ENCODE data around the gene HSPG2. TPM values are rescaled to one million over a fixed set of nuclear protein-coding genes. Genes with fewer than 3 reads are reported as not detected.

The HSPG2 gene
- total and polyA plus RNA-seq, 9 of the 15 experiments (the other 6 are each of a cell fraction or from before 2014, with no cell fraction given) = 0.14 to 160 (median 15.7) TPM

DNA sequence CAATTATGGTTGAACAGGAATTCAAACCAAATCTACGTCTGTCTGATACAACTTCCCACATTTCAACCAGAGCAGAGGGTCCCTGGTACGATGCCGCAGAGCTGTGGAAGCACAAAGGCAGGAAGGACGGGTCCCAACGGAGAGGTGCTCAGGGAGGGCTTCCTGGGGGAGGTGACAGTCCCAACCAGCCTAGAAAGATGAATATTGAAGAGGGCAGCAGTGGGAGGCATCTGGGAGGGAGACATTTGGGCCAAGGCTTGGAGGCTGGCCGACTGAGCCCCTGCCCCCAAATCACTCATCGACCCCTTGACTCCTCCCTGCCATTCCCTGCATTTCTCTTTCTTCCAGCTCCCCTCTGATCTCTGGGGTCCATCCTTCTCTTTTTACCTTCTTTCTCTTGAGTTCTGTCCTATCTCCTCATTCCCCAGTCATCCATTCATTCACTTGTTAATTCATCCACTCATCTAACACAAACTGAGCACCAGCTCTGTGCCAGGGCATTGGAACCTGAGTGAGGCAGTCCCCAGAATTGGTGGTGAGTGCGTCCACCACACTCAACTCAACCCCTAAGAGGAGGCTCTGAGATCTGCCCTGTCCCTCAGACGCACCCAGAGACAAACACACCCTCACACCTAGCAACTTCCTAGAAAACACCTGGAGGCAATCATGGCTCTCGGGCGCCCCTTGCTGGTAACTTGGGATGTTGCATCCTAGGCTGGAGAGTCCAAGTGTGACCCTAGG is 26.5 kb upstream of the HSPG2 start (continued):
- TF ChIP-seq, protein P1, sequence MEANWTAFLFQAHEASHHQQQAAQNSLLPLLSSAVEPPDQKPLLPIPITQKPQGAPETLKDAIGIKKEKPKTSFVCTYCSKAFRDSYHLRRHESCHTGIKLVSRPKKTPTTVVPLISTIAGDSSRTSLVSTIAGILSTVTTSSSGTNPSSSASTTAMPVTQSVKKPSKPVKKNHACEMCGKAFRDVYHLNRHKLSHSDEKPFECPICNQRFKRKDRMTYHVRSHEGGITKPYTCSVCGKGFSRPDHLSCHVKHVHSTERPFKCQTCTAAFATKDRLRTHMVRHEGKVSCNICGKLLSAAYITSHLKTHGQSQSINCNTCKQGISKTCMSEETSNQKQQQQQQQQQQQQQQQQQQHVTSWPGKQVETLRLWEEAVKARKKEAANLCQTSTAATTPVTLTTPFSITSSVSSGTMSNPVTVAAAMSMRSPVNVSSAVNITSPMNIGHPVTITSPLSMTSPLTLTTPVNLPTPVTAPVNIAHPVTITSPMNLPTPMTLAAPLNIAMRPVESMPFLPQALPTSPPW (CRISPR knock-in tag; IDR thresholded peaks at IDR 0.05) = no peak
- no peak for TF ChIP-seq TFAM (CRISPR knock-in tag; conservative IDR thresholded peaks at IDR 0.05)
- TF ChIP-seq ARHGAP35 (IDR thresholded peaks at IDR 0.05; ENCODE audit: partially characterized antibody) = no peak
- TF ChIP-seq ZNF324 (CRISPR knock-in tag; IDR thresholded peaks at IDR 0.05) = no peak
- TF ChIP-seq, protein P2, sequence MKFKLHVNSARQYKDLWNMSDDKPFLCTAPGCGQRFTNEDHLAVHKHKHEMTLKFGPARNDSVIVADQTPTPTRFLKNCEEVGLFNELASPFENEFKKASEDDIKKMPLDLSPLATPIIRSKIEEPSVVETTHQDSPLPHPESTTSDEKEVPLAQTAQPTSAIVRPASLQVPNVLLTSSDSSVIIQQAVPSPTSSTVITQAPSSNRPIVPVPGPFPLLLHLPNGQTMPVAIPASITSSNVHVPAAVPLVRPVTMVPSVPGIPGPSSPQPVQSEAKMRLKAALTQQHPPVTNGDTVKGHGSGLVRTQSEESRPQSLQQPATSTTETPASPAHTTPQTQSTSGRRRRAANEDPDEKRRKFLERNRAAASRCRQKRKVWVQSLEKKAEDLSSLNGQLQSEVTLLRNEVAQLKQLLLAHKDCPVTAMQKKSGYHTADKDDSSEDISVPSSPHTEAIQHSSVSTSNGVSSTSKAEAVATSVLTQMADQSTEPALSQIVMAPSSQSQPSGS (CRISPR knock-in tag; IDR thresholded peaks at IDR 0.05) = no peak
- TF ChIP-seq, protein P3, sequence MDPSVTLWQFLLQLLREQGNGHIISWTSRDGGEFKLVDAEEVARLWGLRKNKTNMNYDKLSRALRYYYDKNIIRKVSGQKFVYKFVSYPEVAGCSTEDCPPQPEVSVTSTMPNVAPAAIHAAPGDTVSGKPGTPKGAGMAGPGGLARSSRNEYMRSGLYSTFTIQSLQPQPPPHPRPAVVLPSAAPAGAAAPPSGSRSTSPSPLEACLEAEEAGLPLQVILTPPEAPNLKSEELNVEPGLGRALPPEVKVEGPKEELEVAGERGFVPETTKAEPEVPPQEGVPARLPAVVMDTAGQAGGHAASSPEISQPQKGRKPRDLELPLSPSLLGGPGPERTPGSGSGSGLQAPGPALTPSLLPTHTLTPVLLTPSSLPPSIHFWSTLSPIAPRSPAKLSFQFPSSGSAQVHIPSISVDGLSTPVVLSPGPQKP (CRISPR knock-in tag; IDR thresholded peaks at IDR 0.05) = no peak
- no peak for TF ChIP-seq NFXL1 (CRISPR knock-in tag; IDR thresholded peaks at IDR 0.05)
- TF ChIP-seq STAT5B (CRISPR knock-in tag; IDR thresholded peaks at IDR 0.05) = no peak
- TF ChIP-seq RBFOX2 (IDR thresholded peaks at IDR 0.05; ENCODE audit: low read depth, low read length) = no peak
- TF ChIP-seq HOMEZ (CRISPR knock-in tag; IDR thresholded peaks at IDR 0.05) = no peak
- peak; percentile 91 to 97 (median 97) for TF ChIP-seq CTCF (IDR thresholded peaks at IDR 0.05 in 2 of 3, conservative IDR thresholded peaks at IDR 0.05 in 1 of 3; ENCODE audit: insufficient read depth in 2 of 3, low read depth in 1 of 3, low read length in 3 of 3)
- no peak for TF ChIP-seq HSF4 (CRISPR knock-in tag; IDR thresholded peaks at IDR 0.05; ENCODE audit: borderline replicate concordance)
- no peak for TF ChIP-seq NFYB (IDR thresholded peaks at IDR 0.05; ENCODE audit: extremely low read depth, insufficient read length)
- no peak for TF ChIP-seq HBP1 (CRISPR knock-in tag; IDR thresholded peaks at IDR 0.05)
- TF ChIP-seq, protein P4, sequence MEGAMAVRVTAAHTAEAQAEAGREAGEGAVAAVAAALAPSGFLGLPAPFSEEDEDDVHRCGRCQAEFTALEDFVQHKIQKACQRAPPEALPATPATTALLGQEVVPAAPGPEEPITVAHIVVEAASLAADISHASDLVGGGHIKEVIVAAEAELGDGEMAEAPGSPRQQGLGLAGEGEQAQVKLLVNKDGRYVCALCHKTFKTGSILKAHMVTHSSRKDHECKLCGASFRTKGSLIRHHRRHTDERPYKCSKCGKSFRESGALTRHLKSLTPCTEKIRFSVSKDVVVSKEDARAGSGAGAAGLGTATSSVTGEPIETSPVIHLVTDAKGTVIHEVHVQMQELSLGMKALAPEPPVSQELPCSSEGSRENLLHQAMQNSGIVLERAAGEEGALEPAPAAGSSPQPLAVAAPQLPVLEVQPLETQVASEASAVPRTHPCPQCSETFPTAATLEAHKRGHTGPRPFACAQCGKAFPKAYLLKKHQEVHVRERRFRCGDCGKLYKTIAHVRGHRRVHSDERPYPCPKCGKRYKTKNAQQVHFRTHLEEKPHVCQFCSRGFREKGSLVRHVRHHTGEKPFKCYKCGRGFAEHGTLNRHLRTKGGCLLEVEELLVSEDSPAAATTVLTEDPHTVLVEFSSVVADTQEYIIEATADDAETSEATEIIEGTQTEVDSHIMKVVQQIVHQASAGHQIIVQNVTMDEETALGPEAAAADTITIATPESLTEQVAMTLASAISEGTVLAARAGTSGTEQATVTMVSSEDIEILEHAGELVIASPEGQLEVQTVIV (CRISPR knock-in tag; IDR thresholded peaks at IDR 0.05; ENCODE audit: borderline replicate concordance) = no peak
